K562 (cell line): Measurements from ENCODE around the gene MAMDC4. TPM values are rescaled to one million over a fixed set of nuclear protein-coding genes. Genes with fewer than 3 reads are reported as not detected.
"Not testable (repeated sequence)": the region's sequence is repeated elsewhere in the genome, so short reads cannot be mapped to it uniquely, and the experiment has no call there.

Experiments
- CREM ChIP-seq: IDR thresholded peaks from 2 replicates; pipeline ENCODE4 v1.6.1; 2014; ENCODE audit warnings: antibody characterized with exemption, low read depth
- CTBP1 ChIP-seq: fragments of 450-650 bp; IDR thresholded peaks from 2 replicates; pipeline ENCODE4 v1.6.1; 2016; ENCODE audit warnings: borderline replicate concordance
- DNMT1 ChIP-seq: fragments of 450-650 bp; IDR thresholded peaks from 2 replicates; pipeline ENCODE4 v1.6.1; 2016; ENCODE audit warnings: antibody characterized with exemption, mild to moderate bottlenecking
- HCFC1 ChIP-seq: IDR thresholded peaks from 2 replicates; pipeline ENCODE4 v1.6.1; 2012; ENCODE audit warnings: low read depth, low read length, improper control_type of control experiment
- MYC ChIP-seq, 2 experiments: fragments of 250-450 bp in 1 of 2; sonication (Bioruptor Pico) in 1 of 2; IDR thresholded peaks; 2 replicates each; pipeline versions ENCODE4 v1.5.1 to v1.6.1; 2012 to 2021; ENCODE audit warnings: low read depth in 2 of 2, borderline replicate concordance in 1 of 2, improper control_type of control experiment in 1 of 2, low read length in 1 of 2, mild to moderate bottlenecking in 1 of 2, moderate library complexity in 1 of 2
- MYNN ChIP-seq, 2 experiments: sonication (generic); formaldehyde crosslinking in 1 of 2; IDR thresholded peaks; 2 replicates each; pipeline versions ENCODE4 v1.5.0 to v1.6.1; 2016 to 2020; ENCODE audit warnings: antibody characterized with exemption in 1 of 2, missing genetic modification reagents in 1 of 2
- NONO ChIP-seq, 2 experiments: fragments of 200-400 bp in 1 of 2; fragments of 450-650 bp in 1 of 2; formaldehyde crosslinking in 1 of 2; IDR thresholded peaks; 2 replicates each; pipeline ENCODE4 v1.6.1; 2017; ENCODE audit warnings: low read depth in 2 of 2, mild to moderate bottlenecking in 2 of 2, moderate library complexity in 2 of 2, low read length in 1 of 2
- NR2C2 ChIP-seq, 2 experiments: fragments of 200-800 bp in 1 of 2; sonication (Bioruptor generic) in 1 of 2; sonication (generic) in 1 of 2; formaldehyde crosslinking in 1 of 2; IDR thresholded peaks; 2 replicates each; pipeline versions ENCODE4 v1.6.1 to v1.8.0; 2016 to 2022; ENCODE audit warnings: mild to moderate bottlenecking in 1 of 2, missing compliant biosample characterization in 1 of 2, missing genetic modification characterization in 1 of 2, missing genetic modification reagents in 1 of 2
- PTBP1 ChIP-seq: fragments of 200-400 bp; formaldehyde crosslinking; IDR thresholded peaks from 2 replicates; pipeline ENCODE4 v1.6.1; 2017; ENCODE audit warnings: low read depth, low read length
- RBM22 ChIP-seq: fragments of 200-400 bp; formaldehyde crosslinking; IDR thresholded peaks from 2 replicates; pipeline ENCODE4 v1.6.1; 2018; ENCODE audit warnings: low read length, low read depth; ENCODE audit not compliant: poor library complexity, severe bottlenecking
- SP1 ChIP-seq: sonication (generic); formaldehyde crosslinking; IDR thresholded peaks from 2 replicates; pipeline ENCODE4 v1.8.1; 2022; ENCODE audit warnings: mild to moderate bottlenecking, missing genetic modification reagents
- UBTF ChIP-seq, 2 experiments: IDR thresholded peaks; 2 replicates each; pipeline ENCODE4 v1.6.1; 2012; ENCODE audit warnings: improper control_type of control experiment in 2 of 2, low read depth in 2 of 2, low read length in 2 of 2, borderline replicate concordance in 1 of 2
- XRCC5 ChIP-seq: fragments of 200-400 bp; formaldehyde crosslinking; IDR thresholded peaks from 2 replicates; pipeline ENCODE4 v1.6.1; 2017; ENCODE audit warnings: low read depth, mild to moderate bottlenecking, low read length
- polyA plus RNA-seq, 8 experiments: library from polyadenylated mRNA; depleted of rRNA in 4 of 8; stranded (reverse) in 5 of 8; unstranded in 3 of 8; fragments of >200 nt; fragmentation: Nextera tagmentation in 2 of 8; fragmentation: Illumina TruSeq in 1 of 8; extraction: Ambion mirVana in 2 of 8; extraction: Trizol in 1 of 8; gene quantifications; 2 replicates each; pipeline versions ENCODE4 v1.2.1 to v1.2.3, GENCODE V29; 2011 to 2014; ENCODE audit warnings: inconsistent platforms in 1 of 8, missing spikeins in 1 of 8
- total RNA-seq, 7 experiments: library from RNA; depleted of rRNA in 6 of 7; stranded (reverse); fragments of >200 nt in 6 of 7; fragmentation: Illumina TruSeq in 2 of 7; extraction: Trizol in 2 of 7; gene quantifications; 2 replicates each; pipeline versions ENCODE4 v1.2.1 to v1.2.3, GENCODE V29; 2011 to 2021; ENCODE audit warnings: low replicate concordance in 1 of 7
- TF ChIP-seq, protein P1 (sequence below): sonication (generic); formaldehyde crosslinking; IDR thresholded peaks from 2 replicates; pipeline ENCODE4 v1.8.0; 2022; ENCODE audit warnings: mild to moderate bottlenecking, missing genetic modification reagents
- TF ChIP-seq, protein P2 (sequence below): fragments of 200-800 bp; sonication (Bioruptor generic); IDR thresholded peaks from 2 replicates; pipeline ENCODE4 v1.6.1; 2017; ENCODE audit warnings: missing genetic modification characterization, missing compliant biosample characterization

Gene MAMDC4
- total and polyA plus RNA-seq, 9 of the 15 experiments (the other 6 are each of a cell fraction or from before 2014, with no cell fraction given): 0.03 to 10.8 (median 1.5) TPM

DNA sequence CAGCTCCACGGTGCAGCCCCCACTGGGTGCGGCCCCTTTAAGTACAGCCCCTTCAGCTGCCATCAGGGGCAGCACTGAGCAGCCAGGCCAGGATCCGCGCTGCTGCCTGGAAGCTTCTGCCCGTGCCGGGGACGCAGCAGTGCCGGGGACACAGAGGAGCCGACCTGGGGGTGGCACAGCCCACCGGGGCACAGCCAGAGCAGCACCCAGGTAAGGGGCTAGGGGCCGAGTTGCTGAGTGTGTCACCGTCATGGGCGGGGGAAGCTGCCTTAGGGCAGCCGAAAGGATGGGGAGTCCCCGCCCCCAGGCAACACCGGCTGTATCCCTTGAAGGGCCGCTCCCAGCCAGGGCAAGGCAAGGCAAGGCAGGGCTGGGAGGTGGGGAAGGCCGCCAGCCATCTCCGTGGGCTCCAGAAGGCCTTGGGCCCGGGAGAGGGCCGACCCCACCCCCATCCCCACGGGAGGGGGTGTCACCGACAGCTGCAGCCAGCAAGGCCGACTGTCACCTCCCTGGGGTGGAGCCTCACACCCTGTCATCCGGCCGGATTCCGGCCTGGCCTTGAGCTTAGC, 9.7 kb upstream of the MAMDC4 start, which contains the start of gene AJM1 (continued):
- TF ChIP-seq, protein P1, sequence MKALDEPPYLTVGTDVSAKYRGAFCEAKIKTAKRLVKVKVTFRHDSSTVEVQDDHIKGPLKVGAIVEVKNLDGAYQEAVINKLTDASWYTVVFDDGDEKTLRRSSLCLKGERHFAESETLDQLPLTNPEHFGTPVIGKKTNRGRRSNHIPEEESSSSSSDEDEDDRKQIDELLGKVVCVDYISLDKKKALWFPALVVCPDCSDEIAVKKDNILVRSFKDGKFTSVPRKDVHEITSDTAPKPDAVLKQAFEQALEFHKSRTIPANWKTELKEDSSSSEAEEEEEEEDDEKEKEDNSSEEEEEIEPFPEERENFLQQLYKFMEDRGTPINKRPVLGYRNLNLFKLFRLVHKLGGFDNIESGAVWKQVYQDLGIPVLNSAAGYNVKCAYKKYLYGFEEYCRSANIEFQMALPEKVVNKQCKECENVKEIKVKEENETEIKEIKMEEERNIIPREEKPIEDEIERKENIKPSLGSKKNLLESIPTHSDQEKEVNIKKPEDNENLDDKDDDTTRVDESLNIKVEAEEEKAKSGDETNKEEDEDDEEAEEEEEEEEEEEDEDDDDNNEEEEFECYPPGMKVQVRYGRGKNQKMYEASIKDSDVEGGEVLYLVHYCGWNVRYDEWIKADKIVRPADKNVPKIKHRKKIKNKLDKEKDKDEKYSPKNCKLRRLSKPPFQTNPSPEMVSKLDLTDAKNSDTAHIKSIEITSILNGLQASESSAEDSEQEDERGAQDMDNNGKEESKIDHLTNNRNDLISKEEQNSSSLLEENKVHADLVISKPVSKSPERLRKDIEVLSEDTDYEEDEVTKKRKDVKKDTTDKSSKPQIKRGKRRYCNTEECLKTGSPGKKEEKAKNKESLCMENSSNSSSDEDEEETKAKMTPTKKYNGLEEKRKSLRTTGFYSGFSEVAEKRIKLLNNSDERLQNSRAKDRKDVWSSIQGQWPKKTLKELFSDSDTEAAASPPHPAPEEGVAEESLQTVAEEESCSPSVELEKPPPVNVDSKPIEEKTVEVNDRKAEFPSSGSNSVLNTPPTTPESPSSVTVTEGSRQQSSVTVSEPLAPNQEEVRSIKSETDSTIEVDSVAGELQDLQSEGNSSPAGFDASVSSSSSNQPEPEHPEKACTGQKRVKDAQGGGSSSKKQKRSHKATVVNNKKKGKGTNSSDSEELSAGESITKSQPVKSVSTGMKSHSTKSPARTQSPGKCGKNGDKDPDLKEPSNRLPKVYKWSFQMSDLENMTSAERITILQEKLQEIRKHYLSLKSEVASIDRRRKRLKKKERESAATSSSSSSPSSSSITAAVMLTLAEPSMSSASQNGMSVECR: peak; percentile 66; the same call in 1 of the 2 replicates
- TF ChIP-seq SP1 (CRISPR knock-in tag): peak; percentile 49; the same call in 1 of the 2 replicates
- peak in 1 of 2 experiments; percentile 91; a peak in 2 of 4 replicates for TF ChIP-seq UBTF (IDR thresholded peaks at IDR 0.05; ENCODE audit: borderline replicate concordance in 1 of 2, low read depth in 2 of 2, low read length in 2 of 2)
- peak; percentile 55; the same call in 1 of the 2 replicates for TF ChIP-seq XRCC5
- TF ChIP-seq, protein P2, sequence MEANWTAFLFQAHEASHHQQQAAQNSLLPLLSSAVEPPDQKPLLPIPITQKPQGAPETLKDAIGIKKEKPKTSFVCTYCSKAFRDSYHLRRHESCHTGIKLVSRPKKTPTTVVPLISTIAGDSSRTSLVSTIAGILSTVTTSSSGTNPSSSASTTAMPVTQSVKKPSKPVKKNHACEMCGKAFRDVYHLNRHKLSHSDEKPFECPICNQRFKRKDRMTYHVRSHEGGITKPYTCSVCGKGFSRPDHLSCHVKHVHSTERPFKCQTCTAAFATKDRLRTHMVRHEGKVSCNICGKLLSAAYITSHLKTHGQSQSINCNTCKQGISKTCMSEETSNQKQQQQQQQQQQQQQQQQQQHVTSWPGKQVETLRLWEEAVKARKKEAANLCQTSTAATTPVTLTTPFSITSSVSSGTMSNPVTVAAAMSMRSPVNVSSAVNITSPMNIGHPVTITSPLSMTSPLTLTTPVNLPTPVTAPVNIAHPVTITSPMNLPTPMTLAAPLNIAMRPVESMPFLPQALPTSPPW (CRISPR knock-in tag): peak; percentile 45
- TF ChIP-seq CTBP1: peak; percentile 70
- peak; percentile 35; the same call in 1 of the 2 replicates for TF ChIP-seq CREM
- 0 out of 4 replicates have a peak, but pooled peaks of 1 of the 2 experiments have one; percentile 18 for TF ChIP-seq NONO (IDR thresholded peaks at IDR 0.05; ENCODE audit: low read depth in 2 of 2, low read length in 1 of 2)
- peak; percentile 87 for TF ChIP-seq RBM22
- peak; percentile 30; the same call in 1 of the 2 replicates for TF ChIP-seq HCFC1
- peak; percentile 53; the same call in 1 of the 2 replicates for TF ChIP-seq NR2C2 (CRISPR knock-in tag; IDR thresholded peaks at IDR 0.05)
- not testable (repeated sequence) for TF ChIP-seq NR2C2 (tag; IDR thresholded peaks at IDR 0.05); MYNN (CRISPR knock-in tag; IDR thresholded peaks at IDR 0.05); MYC (IDR thresholded peaks at IDR 0.05; ENCODE audit: low read depth, low read length)
- TF ChIP-seq MYNN (IDR thresholded peaks at IDR 0.05): peak; percentile 30; the same call in 1 of the 2 replicates
- TF ChIP-seq PTBP1: 0 out of 2 replicates have a peak, but pooled peaks have one; percentile 30
- 0 out of 2 replicates have a peak, but pooled peaks have one; percentile 65 for TF ChIP-seq MYC (CRISPR knock-in tag; IDR thresholded peaks at IDR 0.05; ENCODE audit: borderline replicate concordance, low read depth)
- TF ChIP-seq DNMT1: 0 out of 2 replicates have a peak, but pooled peaks have one; percentile 33
